Esophagus muscularis mucosa (tissue), 4 donors: Measurements from ENCODE around the gene AKAP13.

Source experiments
- EP300 ChIP-seq: sonication (generic); formaldehyde crosslinking; IDR thresholded peaks from one replicate; pipeline ENCODE4 v1.6.1; 2017; ENCODE audit warnings: antibody characterized with exemption
- POLR2A ChIP-seq: fragments of 450-650 bp; IDR thresholded peaks from one replicate; pipeline ENCODE4 v1.6.1; 2017; ENCODE audit warnings: antibody characterized with exemption, moderate library complexity, mild to moderate bottlenecking, low read depth
- POLR2AphosphoS5 ChIP-seq, 2 donors: sonication (generic); formaldehyde crosslinking; IDR thresholded peaks; one replicate each; pipeline ENCODE4 v1.6.1; 2017; ENCODE audit warnings: antibody characterized with exemption in 2 of 2
- TF ChIP-seq, protein P1 (sequence below), 3 experiments: fragments of 200-600 bp in 2 of 3; fragments of 450-650 bp in 1 of 3; sonication (generic) in 2 of 3; IDR thresholded peaks; one replicate each; pipeline ENCODE4 v1.5.1; 2017 to 2019; ENCODE audit warnings: antibody characterized with exemption in 3 of 3, mild to moderate bottlenecking in 2 of 3, moderate library complexity in 1 of 3

DNA sequence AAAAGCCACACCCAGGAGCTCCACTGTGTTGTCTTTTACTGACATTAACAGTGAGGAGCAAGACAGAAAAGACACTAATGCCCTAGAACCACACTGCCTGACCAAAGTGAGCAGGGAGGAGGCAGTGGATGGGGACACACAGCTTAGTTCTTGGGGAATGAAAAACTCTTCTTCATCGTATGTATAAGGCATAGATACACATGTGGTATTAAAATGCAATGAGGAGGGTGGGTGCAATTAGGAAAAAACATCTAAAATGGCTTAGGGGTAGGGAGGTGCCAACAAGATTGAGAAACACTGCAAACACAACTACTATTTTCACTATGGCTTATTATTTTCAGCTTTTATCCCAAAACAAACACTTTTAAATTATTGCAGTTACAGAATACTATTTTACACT lies 398.8 kb downstream of the AKAP13 start:
- TF ChIP-seq POLR2AphosphoS5 (IDR thresholded peaks at IDR 0.05) (no peak), POLR2A (no peak), EP300 (no peak)
- TF ChIP-seq, protein P1, sequence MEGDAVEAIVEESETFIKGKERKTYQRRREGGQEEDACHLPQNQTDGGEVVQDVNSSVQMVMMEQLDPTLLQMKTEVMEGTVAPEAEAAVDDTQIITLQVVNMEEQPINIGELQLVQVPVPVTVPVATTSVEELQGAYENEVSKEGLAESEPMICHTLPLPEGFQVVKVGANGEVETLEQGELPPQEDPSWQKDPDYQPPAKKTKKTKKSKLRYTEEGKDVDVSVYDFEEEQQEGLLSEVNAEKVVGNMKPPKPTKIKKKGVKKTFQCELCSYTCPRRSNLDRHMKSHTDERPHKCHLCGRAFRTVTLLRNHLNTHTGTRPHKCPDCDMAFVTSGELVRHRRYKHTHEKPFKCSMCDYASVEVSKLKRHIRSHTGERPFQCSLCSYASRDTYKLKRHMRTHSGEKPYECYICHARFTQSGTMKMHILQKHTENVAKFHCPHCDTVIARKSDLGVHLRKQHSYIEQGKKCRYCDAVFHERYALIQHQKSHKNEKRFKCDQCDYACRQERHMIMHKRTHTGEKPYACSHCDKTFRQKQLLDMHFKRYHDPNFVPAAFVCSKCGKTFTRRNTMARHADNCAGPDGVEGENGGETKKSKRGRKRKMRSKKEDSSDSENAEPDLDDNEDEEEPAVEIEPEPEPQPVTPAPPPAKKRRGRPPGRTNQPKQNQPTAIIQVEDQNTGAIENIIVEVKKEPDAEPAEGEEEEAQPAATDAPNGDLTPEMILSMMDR (IDR thresholded peaks at IDR 0.05): no peak
